ENCODE results near the gene PNMT. TPM values are rescaled to one million over a fixed set of nuclear protein-coding genes. Genes with fewer than 3 reads are reported as not detected.

PNMT gene
- total and polyA plus RNA-seq, 7 donors: 5.9 to 15.3 (median 8.6) TPM

DNA sequence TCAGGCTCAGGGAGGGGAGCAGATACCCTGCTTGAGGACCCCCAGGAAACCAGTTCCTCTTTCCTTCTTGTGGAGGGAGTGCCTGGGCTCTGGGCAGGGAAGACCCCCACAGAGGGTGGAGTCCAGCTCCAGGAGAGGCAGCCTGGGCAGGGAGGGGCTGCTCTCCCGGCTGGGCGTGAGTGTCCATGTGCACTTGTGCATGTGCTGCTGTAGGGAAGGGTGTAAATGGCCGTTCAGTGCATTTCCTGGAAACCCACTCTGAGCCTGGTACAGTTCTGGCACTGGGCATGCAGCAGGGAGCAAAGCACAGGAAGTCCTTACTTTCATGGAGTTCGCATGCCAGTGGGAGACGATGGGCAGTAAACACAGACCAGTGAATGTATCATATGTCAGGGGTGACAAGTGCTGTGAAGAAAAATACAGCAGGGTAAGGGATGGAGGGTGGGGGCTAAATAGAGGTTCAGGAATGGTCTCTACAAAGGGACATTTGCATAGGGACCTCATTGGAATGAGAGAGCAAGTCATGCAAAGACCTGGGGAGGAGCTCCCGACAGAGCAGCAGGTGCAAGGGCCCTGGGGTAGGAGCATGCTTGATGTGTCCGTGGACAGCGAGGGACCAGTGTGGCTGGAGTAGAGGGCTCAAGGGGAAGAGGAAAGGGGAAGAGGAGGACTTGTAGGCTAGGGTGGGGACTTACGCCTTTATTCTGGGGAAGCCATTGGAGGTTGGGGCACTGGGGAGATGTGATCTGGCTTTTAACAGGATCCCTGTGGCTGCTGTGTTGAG is 25.8 kb upstream of the PNMT start:
- DNase-seq (no peak), ATAC-seq (peak in 1 of 4 donors; percentile 17)
- 71 to 83% (median 71%) methylated on average over 9 of the region's 9 CpGs for WGBS, 3 donors
- no peak for TF ChIP-seq CTCF (IDR thresholded peaks at IDR 0.05)
- no peak overlapping the region for H3K27ac ChIP-seq
- intact Hi-C loops (cut with DNase I): no loop called here
- no peaks in the 10 kb centered on the region for H3K9me3 ChIP-seq
- H3K27me3 ChIP-seq (ENCODE audit: insufficient read depth in 3 of 3, low read length in 2 of 3): no peaks in the 10 kb centered on the region
- H3K4me1 ChIP-seq: peaks cover 46% of the 10 kb centered on the region
- H3K4me3 ChIP-seq: no peak overlapping the region
- no peaks in the 10 kb centered on the region for H3K36me3 ChIP-seq (ENCODE audit: insufficient read depth in 1 of 2, low read depth in 1 of 2)

DNA sequence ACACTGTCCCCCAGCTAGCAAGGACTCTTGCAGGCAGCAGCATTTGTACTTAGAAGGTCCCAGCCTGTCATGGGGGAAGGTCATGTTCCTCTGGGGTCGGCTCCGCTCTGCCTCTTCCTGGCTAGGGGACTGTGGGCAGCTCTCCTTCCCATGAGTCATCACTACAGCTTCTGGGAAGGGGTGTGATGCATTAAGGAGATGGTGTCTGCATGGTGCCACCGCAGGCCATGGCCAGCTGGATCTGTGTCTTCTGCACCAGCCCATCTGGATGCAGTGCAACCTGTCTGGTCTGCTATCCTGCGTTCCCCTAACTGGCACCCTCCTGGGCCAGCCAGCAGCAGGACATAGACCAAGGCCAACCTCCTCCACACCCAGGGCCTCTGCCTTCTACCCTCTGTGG is 25.0 kb upstream of the PNMT start:
- DNase-seq (no peak), ATAC-seq (peak; percentile 46 to 79 (median 70))
- Histone ChIP-seq H3K4me1 (peaks cover 40% of the 10 kb centered on the region), H3K27ac (no peak overlapping the region), H3K27me3 (ENCODE audit: insufficient read depth in 3 of 3, low read length in 2 of 3) (no peaks in the 10 kb centered on the region), H3K4me3 (no peak overlapping the region), H3K9me3 (no peaks in the 10 kb centered on the region), H3K36me3 (ENCODE audit: insufficient read depth in 1 of 2, low read depth in 1 of 2) (no peaks in the 10 kb centered on the region)
- 58 to 72% (median 62%) methylated on average over 4 of the region's 4 CpGs for WGBS, 3 donors
- intact Hi-C loops (cut with DNase I): no loop called here
- no peak for TF ChIP-seq CTCF (IDR thresholded peaks at IDR 0.05)

DNA sequence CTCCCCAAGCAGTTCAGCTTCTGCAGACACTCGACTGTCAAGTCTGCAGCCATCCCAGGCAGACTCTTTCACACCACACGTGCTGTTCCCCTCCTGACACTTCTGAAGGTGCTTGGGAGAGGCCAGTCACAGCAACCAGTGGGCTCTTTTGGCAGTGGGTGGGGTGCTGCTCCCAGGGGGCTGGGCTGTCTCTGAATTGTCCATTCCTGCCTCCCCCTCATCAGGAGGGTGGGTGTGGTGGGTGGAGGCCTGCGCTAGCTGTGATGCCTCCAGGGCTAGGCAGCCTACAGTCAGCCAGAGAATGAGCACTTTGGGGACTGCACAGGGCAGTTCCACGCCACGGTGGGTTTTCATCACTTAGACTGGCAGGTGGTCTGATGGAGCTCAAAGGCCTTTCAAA is 21.0 kb upstream of the PNMT start:
- WGBS, 3 donors: 73 to 80% (median 75%) methylated on average over 5 of the region's 5 CpGs
- no peak for ATAC-seq
- no peaks in the 10 kb centered on the region for H3K9me3 ChIP-seq
- DNase-seq: no peak
- no peak overlapping the region for H3K4me3 ChIP-seq
- intact Hi-C loops (cut with DNase I): no loop called here
- no peak for TF ChIP-seq CTCF (IDR thresholded peaks at IDR 0.05)
- no peaks in the 10 kb centered on the region for H3K27me3 ChIP-seq (ENCODE audit: insufficient read depth in 3 of 3, low read length in 2 of 3)
- H3K27ac ChIP-seq: no peak overlapping the region
- H3K4me1 ChIP-seq: peaks cover 10% of the 10 kb centered on the region
- H3K36me3 ChIP-seq (ENCODE audit: insufficient read depth in 1 of 2, low read depth in 1 of 2): no peaks in the 10 kb centered on the region

GRCh38 chr17:39648616-39649366 is 19.5 kb upstream of the PNMT start:
- Histone ChIP-seq H3K9me3 (no peaks in the 10 kb centered on the region), H3K27me3 (ENCODE audit: insufficient read depth in 3 of 3, low read length in 2 of 3) (no peaks in the 10 kb centered on the region), H3K4me1 (peaks cover 2% of the 10 kb centered on the region), H3K36me3 (ENCODE audit: insufficient read depth in 1 of 2, low read depth in 1 of 2) (no peaks in the 10 kb centered on the region), H3K4me3 (no peak overlapping the region), H3K27ac (no peak overlapping the region)
- ATAC-seq: no peak
- intact Hi-C loops (cut with DNase I): no loop called here
- no peak for DNase-seq
- WGBS, 3 donors: 89 to 90% (median 89%) methylated on average over 15 of the region's 15 CpGs
- no peak for TF ChIP-seq CTCF (IDR thresholded peaks at IDR 0.05)
